HUES64 (cell line): Measurements from ENCODE around the gene PA2G4. TPM values are rescaled to one million over a fixed set of nuclear protein-coding genes. Genes with fewer than 3 reads are reported as not detected.
"Not testable (repeated sequence)": the region's sequence is repeated elsewhere in the genome, so short reads cannot be mapped to it uniquely, and the experiment has no call there.

Experiments used
- H3K27ac ChIP-seq: 2 replicates; pipeline ENCODE4 v1.7.0; 2013; ENCODE audit warnings: low read depth, low read length, inconsistent platforms
- H3K27me3 ChIP-seq: 2 replicates; pipeline ENCODE4 v1.6.1; 2013; ENCODE audit warnings: mild to moderate bottlenecking, low read length; ENCODE audit not compliant: insufficient read depth
- H3K36me3 ChIP-seq: 2 replicates; pipeline ENCODE4 v1.6.1; 2013; ENCODE audit warnings: mild to moderate bottlenecking, low read length; ENCODE audit not compliant: insufficient read depth
- H3K4me1 ChIP-seq: 2 replicates; pipeline ENCODE4 v1.6.1; 2013; ENCODE audit warnings: mild to moderate bottlenecking, low read length, moderate library complexity; ENCODE audit not compliant: insufficient read depth
- H3K4me3 ChIP-seq: 2 replicates; pipeline ENCODE4 v1.5.1; 2013; ENCODE audit warnings: mild to moderate bottlenecking, low read length, moderate library complexity
- H3K9ac ChIP-seq: 2 replicates; pipeline ENCODE4 v1.6.1; 2013; ENCODE audit warnings: mild to moderate bottlenecking, low read depth, low read length
- H3K9me3 ChIP-seq: 2 replicates; pipeline ENCODE4 v1.6.1; 2013; ENCODE audit warnings: low read depth, low read length; ENCODE audit not compliant: insufficient read depth
- WGBS: fragments of 150-250, 120-280 bp; methylation state at CpG from one replicate; pipeline ENCODE4 v1.1.7; 2013; ENCODE audit warnings: missing lambda C conversion rate; 5-methylcytosine and 5-hydroxymethylcytosine counted together
- polyA plus RNA-seq, 2 experiments: library from polyadenylated mRNA; stranded (reverse); fragments of 50-300 nt; gene quantifications; one replicate each; pipeline ENCODE4 v1.2.3, GENCODE V29; 2013

PA2G4 gene
- polyA plus RNA-seq (2013, experiment 1 of 2), result 241 TPM
- 231 TPM for polyA plus RNA-seq (2013, experiment 2 of 2)

DNA sequence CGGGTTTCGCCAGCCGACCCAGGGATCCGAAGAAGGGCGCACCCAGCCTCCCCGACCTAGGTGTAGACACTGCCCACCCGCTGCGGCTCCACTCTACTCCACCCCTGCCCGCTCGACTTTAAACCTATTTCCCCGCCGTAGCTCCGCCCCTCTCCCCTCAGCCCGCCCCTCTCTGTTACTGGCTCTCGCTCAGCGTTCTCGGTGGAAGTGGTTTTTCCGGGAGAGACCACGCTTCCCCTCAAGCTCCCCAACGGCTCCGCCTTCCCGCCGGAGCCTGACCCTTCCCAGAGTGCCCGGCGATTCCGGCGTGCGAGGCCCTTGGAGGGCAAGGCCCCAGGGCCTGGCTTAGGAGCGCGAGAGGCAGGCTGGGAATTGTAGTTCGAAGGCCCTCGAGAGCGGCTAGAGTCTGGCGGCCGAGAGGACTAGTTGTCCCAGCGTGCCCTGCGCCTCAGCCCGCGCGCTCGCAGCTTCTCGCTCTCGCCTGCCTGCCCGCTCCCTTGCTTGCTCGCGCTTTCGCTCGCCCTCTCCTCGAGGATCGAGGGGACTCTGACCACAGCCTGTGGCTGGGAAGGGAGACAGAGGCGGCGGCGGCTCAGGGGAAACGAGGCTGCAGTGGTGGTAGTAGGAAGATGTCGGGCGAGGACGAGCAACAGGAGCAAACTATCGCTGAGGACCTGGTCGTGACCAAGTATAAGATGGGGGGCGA lies at the start of gene PA2G4:
TSS of gene PA2G4 (plus strand) at position 451 of the 706 bp plus-strand sequence. CDS start at position 630, 179 bp downstream.
- Histone ChIP-seq H3K4me1 (peaks cover 4% of the 10 kb centered on the region; the same call in 1 of the 2 replicates), H3K36me3 (peaks cover 62% of the 10 kb centered on the region), H3K27ac (peak within 1 kb of the TSS; percentile 87), H3K27me3 (no peaks in the 10 kb centered on the region), H3K9ac (peak within 1 kb of the TSS; percentile 97), H3K4me3 (peak within 1 kb of the TSS; percentile 96), H3K9me3 (no peaks in the 10 kb centered on the region)
- WGBS, result under 1% methylated on average over 60 of the region's 60 CpGs

DNA sequence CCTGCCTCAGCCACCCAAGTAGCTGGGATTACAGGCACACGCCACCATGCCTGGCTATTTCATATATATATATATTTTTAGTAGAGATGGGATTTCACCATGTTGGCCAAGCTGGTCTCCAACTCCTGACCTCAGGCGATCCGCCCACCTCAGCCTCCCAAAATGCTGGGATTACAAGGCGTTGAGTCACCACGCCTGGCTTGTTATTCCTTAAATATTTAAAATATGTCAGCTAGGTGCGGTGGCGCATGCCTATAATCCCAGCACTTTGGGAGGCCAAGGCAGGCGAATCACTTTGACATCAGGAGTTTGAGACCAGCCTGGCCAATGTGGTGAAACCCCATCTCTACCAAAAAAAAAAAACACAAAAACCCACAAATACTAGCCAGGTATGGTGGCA lies 44.4 kb upstream of the PA2G4 start:
- H3K27me3 ChIP-seq, H3K4me3 ChIP-seq, H3K27ac ChIP-seq, H3K36me3 ChIP-seq, H3K9ac ChIP-seq, H3K4me1 ChIP-seq, H3K9me3 ChIP-seq: not testable (repeated sequence)
- 83% methylated on average over 7 of the region's 8 CpGs for WGBS

DNA sequence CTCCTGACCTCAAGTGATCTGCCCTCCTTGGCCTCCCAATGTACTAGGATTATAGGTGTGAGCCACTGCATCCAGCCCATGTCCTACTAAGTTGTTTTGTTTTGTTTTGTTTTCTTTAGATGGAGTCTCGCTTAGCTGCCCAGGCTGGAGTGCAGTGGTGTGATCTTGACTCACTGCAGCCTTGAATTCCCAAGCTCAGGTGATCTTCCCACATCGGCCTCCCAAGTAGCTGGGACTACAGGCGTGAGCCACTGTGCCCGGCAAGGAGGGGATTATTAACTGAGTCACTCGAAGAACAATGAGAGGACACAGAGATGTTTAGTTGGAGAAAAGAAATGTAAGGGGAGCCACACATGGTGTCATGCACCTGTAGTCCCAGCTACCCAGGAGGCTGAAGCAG lies 42.4 kb upstream of the PA2G4 start:
- Histone ChIP-seq H3K36me3 (no peaks in the 10 kb centered on the region), H3K4me1 (no peaks in the 10 kb centered on the region), H3K9me3 (no peaks in the 10 kb centered on the region), H3K27ac (no peak overlapping the region), H3K27me3 (no peaks in the 10 kb centered on the region), H3K9ac (no peak overlapping the region), H3K4me3 (no peak overlapping the region)
- WGBS, result 73% methylated on average over 5 of the region's 5 CpGs

DNA sequence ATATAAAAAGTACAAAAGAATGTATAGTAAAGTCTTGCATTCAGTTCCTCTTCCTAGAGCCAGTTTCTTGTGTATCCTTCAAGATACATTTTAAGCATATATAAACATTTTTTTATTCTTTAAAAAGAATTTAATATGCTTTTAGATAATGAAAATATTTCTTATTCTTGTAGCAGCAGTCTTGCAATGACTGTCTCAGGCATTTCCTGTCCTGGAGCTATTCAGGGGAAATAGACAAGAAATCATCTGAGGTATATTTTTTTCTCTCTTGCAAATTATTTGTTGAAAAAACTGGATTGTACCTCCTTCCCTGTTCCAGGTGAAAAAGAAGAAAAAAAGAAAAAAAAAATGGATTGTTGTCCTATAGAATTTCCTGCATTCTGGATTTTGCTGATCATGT lies 41.4 kb upstream of the PA2G4 start:
- Histone ChIP-seq H3K27ac (no peak overlapping the region), H3K36me3 (no peaks in the 10 kb centered on the region), H3K4me3 (no peak overlapping the region), H3K27me3 (no peaks in the 10 kb centered on the region), H3K9ac (no peak overlapping the region), H3K9me3 (no peaks in the 10 kb centered on the region), H3K4me1 (no peaks in the 10 kb centered on the region)

DNA sequence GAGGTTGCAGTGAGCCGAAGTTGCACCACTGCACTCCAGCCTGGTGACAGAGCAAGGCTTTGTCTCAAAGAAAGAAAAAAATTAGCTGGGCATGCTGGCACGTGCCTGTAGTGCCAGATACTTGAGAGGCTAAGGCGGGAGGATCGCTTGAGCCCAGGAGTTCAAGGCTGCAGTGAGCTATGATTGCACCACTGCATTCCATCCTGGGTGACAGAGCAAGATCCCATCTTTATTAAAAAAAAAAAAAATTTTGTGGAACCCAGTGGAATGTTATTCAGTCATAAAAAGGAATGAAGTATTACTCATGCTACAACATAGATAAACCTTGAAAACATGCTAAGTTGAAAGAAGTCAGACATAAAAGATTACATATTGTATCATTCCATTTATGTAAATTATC lies 32.7 kb upstream of the PA2G4 start:
- Histone ChIP-seq H3K9me3 (no peaks in the 10 kb centered on the region), H3K4me3 (no peak overlapping the region), H3K36me3 (no peaks in the 10 kb centered on the region), H3K27me3 (no peaks in the 10 kb centered on the region), H3K9ac (no peak overlapping the region), H3K4me1 (no peaks in the 10 kb centered on the region), H3K27ac (no peak overlapping the region)
- 91% methylated on average over 4 of the region's 4 CpGs for WGBS

DNA sequence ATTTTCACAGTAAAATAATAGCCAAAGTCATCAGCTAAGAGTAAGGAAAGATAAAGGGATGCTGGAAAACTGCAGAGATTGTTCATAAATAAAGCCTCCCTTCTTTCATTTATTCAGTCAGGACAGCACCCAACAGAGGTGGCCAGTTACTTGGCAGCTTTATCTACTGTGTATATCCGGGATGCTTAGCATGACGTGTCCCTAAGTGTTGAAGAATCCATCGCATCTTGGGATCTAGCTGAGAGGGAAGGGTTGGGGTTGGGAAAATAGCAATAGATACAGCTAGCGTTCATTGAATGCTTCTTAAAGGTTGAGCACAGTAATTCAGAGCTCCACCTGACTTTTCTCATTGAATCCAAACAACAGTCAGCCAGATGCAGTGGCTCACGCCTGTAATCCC lies 30.0 kb upstream of the PA2G4 start:
- peaks cover 2% of the 10 kb centered on the region; the same call in 1 of the 2 replicates for H3K9me3 ChIP-seq
- no peak overlapping the region for H3K9ac ChIP-seq
- H3K4me3 ChIP-seq, result no peak overlapping the region
- no peaks in the 10 kb centered on the region for H3K36me3 ChIP-seq
- H3K27ac ChIP-seq, result no peak overlapping the region
- WGBS, result 93% methylated on average over 5 of the region's 5 CpGs
- H3K4me1 ChIP-seq, result peaks cover 4% of the 10 kb centered on the region; the same call in 1 of the 2 replicates
- no peaks in the 10 kb centered on the region for H3K27me3 ChIP-seq

DNA sequence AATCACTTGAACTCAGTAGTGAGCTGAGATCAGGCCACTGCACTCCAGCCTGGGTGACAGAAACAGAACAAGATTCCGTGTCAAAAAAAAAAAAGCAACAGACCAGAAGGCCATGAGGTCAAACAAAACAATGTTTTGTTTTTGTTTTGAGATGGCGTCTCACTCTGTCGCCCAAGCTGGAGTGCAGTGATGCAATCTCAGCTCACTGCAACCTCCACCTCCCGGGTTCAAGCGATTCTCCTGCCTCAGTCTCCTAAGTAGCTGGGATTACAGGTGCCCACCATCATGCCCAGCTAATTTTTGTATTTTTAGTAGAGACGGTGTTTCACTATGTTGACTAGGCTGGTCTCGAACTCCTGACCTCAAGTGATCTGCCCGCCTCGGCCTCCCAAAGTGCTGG lies 26.4 kb upstream of the PA2G4 start:
- not testable (repeated sequence) for H3K9me3 ChIP-seq, H3K27me3 ChIP-seq, H3K4me3 ChIP-seq, H3K36me3 ChIP-seq, H3K9ac ChIP-seq, H3K27ac ChIP-seq
- WGBS, result 95% methylated on average over 9 of the region's 9 CpGs
- peaks cover 17% of the 10 kb centered on the region; the same call in 1 of the 2 replicates for H3K4me1 ChIP-seq

DNA sequence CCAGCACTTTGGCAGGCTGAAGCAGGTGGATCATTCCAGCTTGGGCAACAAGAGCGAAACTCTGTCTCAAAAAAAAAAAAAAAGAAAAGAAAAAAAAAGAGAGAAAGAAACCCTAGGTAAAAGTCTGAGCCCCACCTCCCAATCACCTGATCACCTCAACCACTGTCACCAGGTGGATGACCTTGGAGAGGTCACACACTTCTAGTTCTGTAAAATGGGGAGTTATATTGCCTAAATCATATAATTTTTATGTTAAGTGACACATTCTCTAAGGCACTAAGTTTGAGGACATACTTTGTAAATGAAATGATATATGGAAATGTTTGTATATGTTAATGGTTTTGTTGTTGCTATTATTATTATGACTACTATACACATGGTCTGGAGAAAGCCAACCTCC lies 25.9 kb upstream of the PA2G4 start:
- H3K27ac ChIP-seq, result peak overlapping the region; percentile 93; the same call in 1 of the 2 replicates
- H3K27me3 ChIP-seq, result no peaks in the 10 kb centered on the region; the same call in 1 of the 2 replicates
- peak overlapping the region; percentile 84 for H3K4me3 ChIP-seq
- H3K36me3 ChIP-seq, result peaks cover under 1% of the 10 kb centered on the region
- no CpG with 5 or more reads among the region's 1 CpG for WGBS
- H3K9me3 ChIP-seq, result peaks cover 2% of the 10 kb centered on the region; the same call in 1 of the 2 replicates
- H3K9ac ChIP-seq, result no peak overlapping the region
- H3K4me1 ChIP-seq, result peaks cover 17% of the 10 kb centered on the region; the same call in 1 of the 2 replicates

DNA sequence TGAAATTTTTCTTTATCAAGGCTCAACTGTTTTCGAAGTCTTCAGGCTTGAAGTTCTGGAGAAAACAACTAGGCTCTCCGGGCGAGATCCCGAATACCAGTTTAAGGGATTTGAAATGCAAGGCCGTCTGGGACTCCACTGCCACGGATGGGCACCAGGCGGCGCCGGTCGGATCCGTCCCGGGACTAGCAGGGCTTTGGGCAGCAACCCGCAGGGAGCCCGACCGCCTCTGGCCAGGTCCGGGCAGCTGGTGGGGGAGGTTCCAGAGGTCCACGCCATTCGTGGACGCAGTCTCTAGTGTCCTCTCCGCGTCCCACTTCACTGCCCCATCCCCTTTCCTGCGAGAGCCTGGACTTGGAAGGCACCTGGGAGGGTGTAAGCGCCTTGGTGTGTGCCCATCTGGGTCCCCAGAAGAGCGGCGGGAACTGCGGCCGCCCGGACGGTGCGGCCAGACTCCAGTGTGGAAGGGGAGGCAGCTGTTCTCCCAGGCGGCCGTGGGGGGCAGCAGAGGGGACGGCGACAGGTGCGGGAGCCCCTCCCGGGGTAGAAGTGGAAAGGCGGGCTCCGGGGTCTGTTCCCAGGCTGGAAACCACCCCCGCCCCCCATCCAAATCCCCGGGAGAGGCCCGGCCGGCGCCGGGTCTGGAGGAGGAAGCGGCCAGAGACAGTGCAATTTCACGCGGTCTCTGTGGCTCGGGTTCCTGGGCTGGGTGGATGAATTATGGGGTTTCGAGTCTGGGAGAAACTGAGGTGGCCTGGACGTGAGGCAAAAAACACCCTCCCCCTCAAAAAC lies 25.2 kb upstream of the PA2G4 start:
- Histone ChIP-seq H3K36me3 (peaks cover 8% of the 10 kb centered on the region), H3K4me1 (peaks cover 17% of the 10 kb centered on the region; the same call in 1 of the 2 replicates), H3K9ac (peak overlapping the region; percentile 80), H3K9me3 (peaks cover 2% of the 10 kb centered on the region; the same call in 1 of the 2 replicates), H3K27me3 (no peaks in the 10 kb centered on the region; the same call in 1 of the 2 replicates), H3K4me3 (peak overlapping the region; percentile 84), H3K27ac (peak overlapping the region; percentile 93)
- WGBS, result 2% methylated on average over 48 of the region's 50 CpGs

DNA sequence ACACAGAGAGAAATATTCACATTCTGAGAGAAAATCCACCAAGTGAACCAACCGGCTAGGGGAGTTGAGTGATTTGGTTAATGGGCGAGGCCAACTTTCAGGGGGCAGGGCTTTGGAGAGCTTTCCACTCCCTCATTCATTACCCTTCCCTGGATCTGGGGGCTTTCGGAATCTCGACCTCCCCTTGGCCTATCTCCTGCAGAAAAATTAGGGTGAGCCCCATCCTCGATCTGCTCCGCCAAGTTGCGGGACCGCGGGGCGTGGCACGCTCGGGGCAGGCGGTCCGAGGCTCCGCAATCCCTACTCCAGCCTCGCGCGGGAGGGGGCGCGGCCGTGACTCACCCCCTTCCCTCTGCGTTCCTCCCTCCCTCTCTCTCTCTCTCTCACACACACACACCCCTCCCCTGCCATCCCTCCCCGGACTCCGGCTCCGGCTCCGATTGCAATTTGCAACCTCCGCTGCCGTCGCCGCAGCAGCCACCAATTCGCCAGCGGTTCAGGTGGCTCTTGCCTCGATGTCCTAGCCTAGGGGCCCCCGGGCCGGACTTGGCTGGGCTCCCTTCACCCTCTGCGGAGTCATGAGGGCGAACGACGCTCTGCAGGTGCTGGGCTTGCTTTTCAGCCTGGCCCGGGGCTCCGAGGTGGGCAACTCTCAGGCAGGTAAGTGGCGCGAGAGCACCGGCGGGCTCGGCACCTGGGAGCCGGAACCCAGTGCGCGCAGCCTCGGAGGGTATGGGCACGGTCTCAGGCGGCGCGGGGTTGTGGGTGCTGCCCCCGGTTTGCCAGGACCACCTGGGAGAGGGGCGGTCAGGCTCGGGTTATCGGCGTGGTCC lies 24.4 kb upstream of the PA2G4 start, which contains the start of gene ERBB3:
TSS of gene ERBB3 (plus strand) at position 443 of the 833 bp plus-strand sequence. CDS start at position 579, 136 bp downstream.
- Histone ChIP-seq H3K9ac (peak within 1 kb of the TSS; percentile 82), H3K9me3 (peaks cover 2% of the 10 kb centered on the region; the same call in 1 of the 2 replicates), H3K27ac (peak within 1 kb of the TSS; percentile 93), H3K27me3 (no peaks in the 10 kb centered on the region; the same call in 1 of the 2 replicates), H3K4me3 (peak within 1 kb of the TSS; percentile 84), H3K36me3 (peaks cover 11% of the 10 kb centered on the region), H3K4me1 (peaks cover 17% of the 10 kb centered on the region; the same call in 1 of the 2 replicates)
- WGBS, result under 1% methylated on average over 58 of the region's 59 CpGs
